Activated B cell treated with CpG ODN at 0.5 μM for 24 hours (primary cell): ENCODE measurements around the gene INCA1. TPM values are rescaled to one million over a fixed set of nuclear protein-coding genes. Genes with fewer than 3 reads are reported as not detected.
A peak's percentile ranks its signal among the peaks of the same experiment; 100 is the strongest.

Source experiments
- ATAC-seq: fragments of 200-7000 bp; cut with Tn5 transposase; one replicate; pipeline ENCODE4 v1.10.0; 2021; ENCODE audit warnings: low read depth, mild to moderate bottlenecking, moderate library complexity
- CTCF ChIA-PET: fragments of 350-600 bp; sonication (Branson Sonifier 250); formaldehyde crosslinking; loops from one replicate; lab custom pipeline; 2021; ENCODE audit warnings: antibody characterized with exemption; lab: Charles Lee
- POLR2A ChIA-PET: fragments of 350-600 bp; sonication (Branson Sonifier 250); formaldehyde crosslinking; loops from one replicate; lab custom pipeline; 2021; ENCODE audit warnings: antibody characterized with exemption; lab: Charles Lee
- DNase-seq: peaks from one replicate; pipeline ENCODE4 v3.0.0; 2022
- H3K27ac Mint-ChIP-seq: one replicate; pipeline ENCODE4 v1.8.0; 2020; ENCODE audit warnings: mixed read lengths
- H3K27me3 Mint-ChIP-seq: one replicate; pipeline ENCODE4 v1.8.0; 2021; ENCODE audit warnings: mixed read lengths
- H3K36me3 Mint-ChIP-seq: one replicate; pipeline ENCODE4 v1.8.0; 2021; ENCODE audit warnings: low read depth, mixed read lengths
- H3K4me1 Mint-ChIP-seq: one replicate; pipeline ENCODE4 v1.8.0; 2021; ENCODE audit warnings: mixed read lengths
- H3K4me3 Mint-ChIP-seq: one replicate; pipeline ENCODE4 v1.8.0; 2020; ENCODE audit warnings: mild to moderate bottlenecking, mixed read lengths
- H3K9me3 Mint-ChIP-seq: one replicate; pipeline ENCODE4 v1.8.0; 2020; ENCODE audit warnings: mixed read lengths
- CTCF ChIP-seq: fragments of 200-600 bp; IDR thresholded peaks from one replicate; pipeline ENCODE4 v1.8.0; 2022; ENCODE audit warnings: antibody characterized with exemption, mild to moderate bottlenecking
- intact Hi-C: fragments of 100-400 bp; cut with micrococcal nuclease; formaldehyde crosslinking; loops from one replicate; pipeline ENCODE4 v1.15.1; 2024
- total RNA-seq: library from RNA; stranded (reverse); gene quantifications from 2 replicates; pipeline ENCODE4 v1.2.3, GENCODE V29; 2022

The INCA1 gene
- total RNA-seq, 1 donor from 2014 or later, result 0.44 TPM

DNA sequence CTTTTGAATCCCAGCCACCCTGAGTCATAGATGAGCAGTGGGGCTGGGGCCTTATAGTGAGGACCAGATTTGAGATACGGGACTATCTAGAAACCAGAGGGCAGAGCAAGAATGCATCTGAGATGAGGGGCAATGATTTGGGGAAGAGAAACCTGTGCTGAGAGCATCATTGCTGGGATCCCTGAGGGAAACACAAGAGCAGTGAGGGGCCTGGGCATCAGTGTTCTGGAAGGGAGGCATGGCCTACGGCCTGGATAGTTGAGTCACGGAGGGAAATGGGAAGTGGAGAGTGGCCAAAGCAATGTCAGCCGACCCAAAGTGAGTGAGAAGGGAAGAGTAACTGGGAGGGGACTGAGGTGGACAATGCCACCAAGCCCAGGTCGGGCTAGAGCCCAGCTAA lies 15.0 kb downstream of the INCA1 start:
- no peaks in the 10 kb centered on the region for H3K27me3 Mint-ChIP-seq
- no peak overlapping the region for H3K4me3 Mint-ChIP-seq
- H3K9me3 Mint-ChIP-seq, result no peaks in the 10 kb centered on the region
- peaks cover 52% of the 10 kb centered on the region for H3K36me3 Mint-ChIP-seq
- no peak overlapping the region for H3K27ac Mint-ChIP-seq
- DNase-seq (no peak), ATAC-seq (no peak)
- POLR2A ChIA-PET, result interaction anchor here (0.7 to 1.0 kb wide), 3 partner anchors 16 to 41 kb away, joined by 3 read pairs; partner anchors contain the start of gene PFN1
- intact Hi-C loops, result no loop called here
- no peak for TF ChIP-seq CTCF
- peaks cover 51% of the 10 kb centered on the region for H3K4me1 Mint-ChIP-seq
- CTCF ChIA-PET, result no interaction called here

- ChIA-PET CTCF (interaction anchor here (0.8 to 4.5 kb wide), 8 partner anchors 10 to 81 kb away, joined by 3 to 32 read pairs (median 4); partner anchors contain the start of genes INCA1, KIF1C and SPAG7), POLR2A (interaction anchor here (0.9 to 3.5 kb wide), 5 partner anchors 12 to 277 kb away, joined by 3 to 21 read pairs (median 3); partner anchors contain the start of genes PELP1, PFN1 and SPAG7)
- peak; percentile 55 for TF ChIP-seq CTCF
- ATAC-seq (peak; percentile 68), DNase-seq (no peak)
- Mint-ChIP-seq H3K4me1 (peaks cover 41% of the 10 kb centered on the region), H3K9me3 (no peaks in the 10 kb centered on the region), H3K27me3 (no peaks in the 10 kb centered on the region), H3K27ac (peak overlapping the region; percentile 37), H3K4me3 (peak overlapping the region; percentile 2), H3K36me3 (peaks cover 61% of the 10 kb centered on the region)
- intact Hi-C loops, result loop anchor here (1.0 to 2.0 kb wide), 3 partner anchors 16 to 82 kb away; partner anchors contain the start of genes INCA1 and KIF1C
Measured at GRCh38 chr17:4980644-4981216, 16.6 kb downstream of the INCA1 start.

GRCh38 chr17:4978726-4979125 lies 18.6 kb downstream of the INCA1 start:
- H3K4me3 Mint-ChIP-seq, result peak overlapping the region; percentile 24
- DNase-seq (no peak), ATAC-seq (peak; percentile 28)
- ChIA-PET CTCF (interaction anchor here (1.4 to 4.5 kb wide), 3 partner anchors 41 to 83 kb away, joined by 4 to 32 read pairs (median 18); no protein-coding TSS in a partner anchor), POLR2A (interaction anchor here (0.7 to 3.5 kb wide), 10 partner anchors 8 to 53 kb away, joined by 3 to 21 read pairs (median 6); partner anchors contain the start of genes INCA1, KIF1C, PFN1 and RNF167)
- peaks cover 72% of the 10 kb centered on the region for H3K36me3 Mint-ChIP-seq
- TF ChIP-seq CTCF, result no peak
- intact Hi-C loops, result no loop called here
- H3K27ac Mint-ChIP-seq, result peak overlapping the region; percentile 71
- H3K9me3 Mint-ChIP-seq, result no peaks in the 10 kb centered on the region
- H3K27me3 Mint-ChIP-seq, result no peaks in the 10 kb centered on the region
- H3K4me1 Mint-ChIP-seq, result peaks cover 38% of the 10 kb centered on the region

DNA sequence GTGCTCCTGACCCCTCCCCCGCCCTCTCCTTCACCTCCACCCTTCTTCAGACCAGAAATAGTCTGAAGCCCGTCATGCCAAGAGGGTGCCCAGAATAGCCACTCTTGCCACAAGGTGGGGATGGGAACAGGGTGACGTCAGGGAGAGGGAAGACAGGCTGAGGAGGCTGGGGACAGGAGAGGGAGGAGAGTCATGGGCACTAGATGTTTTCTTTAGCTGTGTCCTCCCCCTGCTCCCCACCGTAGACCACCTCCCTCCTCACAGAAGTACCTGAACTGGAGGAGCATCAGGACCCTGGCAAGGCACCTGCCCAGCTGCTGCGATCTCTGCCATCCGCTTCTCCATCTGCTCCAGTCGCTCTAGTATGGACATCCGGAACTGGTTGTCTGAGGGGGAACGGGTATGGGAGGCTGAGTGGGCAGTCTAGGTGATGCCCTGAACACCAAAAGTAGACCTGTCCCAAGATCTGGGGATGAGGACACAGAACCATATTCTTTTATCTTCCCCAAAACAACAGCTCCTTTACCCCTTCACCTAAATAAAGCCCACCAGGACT lies 23.1 kb downstream of the INCA1 start:
- no peak for ATAC-seq
- peaks cover 74% of the 10 kb centered on the region for H3K36me3 Mint-ChIP-seq
- H3K27ac Mint-ChIP-seq, result no peak overlapping the region
- DNase-seq, result no peak
- no peak for TF ChIP-seq CTCF
- peaks cover 11% of the 10 kb centered on the region for H3K4me1 Mint-ChIP-seq
- H3K27me3 Mint-ChIP-seq, result no peaks in the 10 kb centered on the region
- intact Hi-C loops, result no loop called here
- ChIA-PET CTCF (no interaction called here), POLR2A (interaction anchor here (0.5 kb wide), 1 partner anchor 43 kb away, joined by 3 read pairs; no protein-coding TSS in a partner anchor)
- H3K9me3 Mint-ChIP-seq, result no peaks in the 10 kb centered on the region
- H3K4me3 Mint-ChIP-seq, result no peak overlapping the region
